SK-N-SH treated with all-trans-retinoic acid at 6 μM for 48 hours (cell line): Measurements from ENCODE around the gene BPIFA2.

ENCODE experiments used
- ATAC-seq: fragments of 200-7000 bp; cut with Tn5 transposase; 3 replicates; pipeline ENCODE4 v1.9.1; 2020; ENCODE audit warnings: mild to moderate bottlenecking, moderate library complexity
- ARNTL ChIP-seq: fragments of 450-650 bp; formaldehyde crosslinking; IDR thresholded peaks from 2 replicates; pipeline ENCODE4 v1.5.0; 2020; ENCODE audit warnings: low read depth, mild to moderate bottlenecking, moderate library complexity, borderline replicate concordance
- BACH2 ChIP-seq: fragments of 250-450 bp; sonication (Bioruptor Pico); IDR thresholded peaks from 2 replicates; pipeline ENCODE4 v1.9.0; 2021; ENCODE audit warnings: mild to moderate bottlenecking, borderline replicate concordance
- CSDC2 ChIP-seq: fragments of 250-450 bp; sonication (Bioruptor Pico); IDR thresholded peaks from 2 replicates; pipeline ENCODE4 v1.5.0; 2020; ENCODE audit warnings: mild to moderate bottlenecking, moderate library complexity
- ESRRG ChIP-seq: fragments of 250-450 bp; sonication (Bioruptor Pico); IDR thresholded peaks from 2 replicates; pipeline ENCODE4 v1.6.1; 2021; ENCODE audit warnings: mild to moderate bottlenecking
- GLIS3 ChIP-seq: fragments of 250-450 bp; sonication (Bioruptor Pico); IDR thresholded peaks from 2 replicates; pipeline ENCODE4 v1.5.0; 2020; ENCODE audit warnings: mild to moderate bottlenecking, moderate library complexity
- ISL1 ChIP-seq: fragments of 250-450 bp; sonication (Bioruptor Pico); IDR thresholded peaks from 2 replicates; pipeline ENCODE4 v2.1.2; 2022; ENCODE audit warnings: mild to moderate bottlenecking, moderate library complexity
- OSR1 ChIP-seq: fragments of 250-450 bp; sonication (Bioruptor Pico); IDR thresholded peaks from 2 replicates; pipeline ENCODE4 v1.8.0; 2022; ENCODE audit warnings: moderate library complexity, mild to moderate bottlenecking, inconsistent platforms
- PPARA ChIP-seq: fragments of 250-450 bp; sonication (Bioruptor Pico); IDR thresholded peaks from 2 replicates; pipeline ENCODE4 v1.5.0; 2020; ENCODE audit warnings: mild to moderate bottlenecking, borderline replicate concordance
- RARB ChIP-seq: fragments of 250-450 bp; sonication (Bioruptor Pico); IDR thresholded peaks from 2 replicates; pipeline ENCODE4 v1.8.0; 2021; ENCODE audit warnings: mild to moderate bottlenecking, moderate library complexity
- SNAI2 ChIP-seq: fragments of 250-450 bp; sonication (Bioruptor Pico); IDR thresholded peaks from 2 replicates; pipeline ENCODE4 v1.5.0; 2020; ENCODE audit warnings: mild to moderate bottlenecking, moderate library complexity
- TCF4 ChIP-seq: fragments of 250-450 bp; sonication (Bioruptor Pico); IDR thresholded peaks from 2 replicates; pipeline ENCODE4 v1.8.0; 2021; ENCODE audit warnings: mild to moderate bottlenecking, moderate library complexity, borderline replicate concordance
- TOX ChIP-seq: fragments of 250-450 bp; sonication (Bioruptor Pico); IDR thresholded peaks from 2 replicates; pipeline ENCODE4 v1.8.0; 2021; ENCODE audit warnings: mild to moderate bottlenecking, moderate library complexity, borderline replicate concordance
- ZC3H10 ChIP-seq: fragments of 250-450 bp; sonication (Bioruptor Pico); IDR thresholded peaks from 2 replicates; pipeline ENCODE4 v1.5.1; 2021; ENCODE audit warnings: mild to moderate bottlenecking, moderate library complexity
- ZFP3 ChIP-seq: fragments of 250-450 bp; sonication (Bioruptor Pico); IDR thresholded peaks from 2 replicates; pipeline ENCODE4 v1.5.0; 2020; ENCODE audit warnings: mild to moderate bottlenecking, moderate library complexity
- ZNF565 ChIP-seq: fragments of 450-650 bp; formaldehyde crosslinking; conservative IDR thresholded peaks from 2 replicates; pipeline ENCODE4 v1.5.0; 2020; ENCODE audit warnings: low read depth, mild to moderate bottlenecking, moderate library complexity
- ZNF70 ChIP-seq: fragments of 450-650 bp; formaldehyde crosslinking; IDR thresholded peaks from 2 replicates; pipeline ENCODE4 v1.5.0; 2020; ENCODE audit warnings: mild to moderate bottlenecking, moderate library complexity
- ZNF8 ChIP-seq: fragments of 450-650 bp; formaldehyde crosslinking; IDR thresholded peaks from 2 replicates; pipeline ENCODE4 v1.5.0; 2020; ENCODE audit warnings: mild to moderate bottlenecking, moderate library complexity
- TF ChIP-seq, protein P1 (sequence below): fragments of 250-450 bp; sonication (Bioruptor Pico); IDR thresholded peaks from 2 replicates; pipeline ENCODE4 v1.5.0; 2020; ENCODE audit warnings: mild to moderate bottlenecking, moderate library complexity
- TF ChIP-seq, protein P2 (sequence below): fragments of 250-450 bp; sonication (Bioruptor Pico); IDR thresholded peaks from 2 replicates; pipeline ENCODE4 v1.8.0; 2020; ENCODE audit warnings: mild to moderate bottlenecking, moderate library complexity, borderline replicate concordance
- TF ChIP-seq, protein P3 (sequence below): fragments of 250-450 bp; sonication (Bioruptor Pico); IDR thresholded peaks from 2 replicates; pipeline ENCODE4 v1.5.1; 2021; ENCODE audit warnings: mild to moderate bottlenecking, moderate library complexity
- TF ChIP-seq, protein P4 (sequence below): fragments of 250-450 bp; sonication (Bioruptor Pico); IDR thresholded peaks from 2 replicates; pipeline ENCODE4 v1.5.1; 2020; ENCODE audit warnings: low read depth, mild to moderate bottlenecking, moderate library complexity

Gene BPIFA2

GRCh38 chr20:33217052-33217451, 49.1 kb downstream of the BPIFA2 start, which contains the start of gene BPIFA3:
TSS of gene BPIFA3 (plus strand) at chr20:33217352. CDS start at chr20:33217537, 185 bp downstream.
- TF ChIP-seq ESRRG (no peak), BACH2 (CRISPR knock-in tag) (no peak), ISL1 (CRISPR knock-in tag) (no peak), TOX (CRISPR knock-in tag) (no peak), GLIS3 (no peak), ZFP3 (no peak), SNAI2 (CRISPR knock-in tag) (no peak), RARB (no peak), ZC3H10 (no peak)
- TF ChIP-seq, protein P1, sequence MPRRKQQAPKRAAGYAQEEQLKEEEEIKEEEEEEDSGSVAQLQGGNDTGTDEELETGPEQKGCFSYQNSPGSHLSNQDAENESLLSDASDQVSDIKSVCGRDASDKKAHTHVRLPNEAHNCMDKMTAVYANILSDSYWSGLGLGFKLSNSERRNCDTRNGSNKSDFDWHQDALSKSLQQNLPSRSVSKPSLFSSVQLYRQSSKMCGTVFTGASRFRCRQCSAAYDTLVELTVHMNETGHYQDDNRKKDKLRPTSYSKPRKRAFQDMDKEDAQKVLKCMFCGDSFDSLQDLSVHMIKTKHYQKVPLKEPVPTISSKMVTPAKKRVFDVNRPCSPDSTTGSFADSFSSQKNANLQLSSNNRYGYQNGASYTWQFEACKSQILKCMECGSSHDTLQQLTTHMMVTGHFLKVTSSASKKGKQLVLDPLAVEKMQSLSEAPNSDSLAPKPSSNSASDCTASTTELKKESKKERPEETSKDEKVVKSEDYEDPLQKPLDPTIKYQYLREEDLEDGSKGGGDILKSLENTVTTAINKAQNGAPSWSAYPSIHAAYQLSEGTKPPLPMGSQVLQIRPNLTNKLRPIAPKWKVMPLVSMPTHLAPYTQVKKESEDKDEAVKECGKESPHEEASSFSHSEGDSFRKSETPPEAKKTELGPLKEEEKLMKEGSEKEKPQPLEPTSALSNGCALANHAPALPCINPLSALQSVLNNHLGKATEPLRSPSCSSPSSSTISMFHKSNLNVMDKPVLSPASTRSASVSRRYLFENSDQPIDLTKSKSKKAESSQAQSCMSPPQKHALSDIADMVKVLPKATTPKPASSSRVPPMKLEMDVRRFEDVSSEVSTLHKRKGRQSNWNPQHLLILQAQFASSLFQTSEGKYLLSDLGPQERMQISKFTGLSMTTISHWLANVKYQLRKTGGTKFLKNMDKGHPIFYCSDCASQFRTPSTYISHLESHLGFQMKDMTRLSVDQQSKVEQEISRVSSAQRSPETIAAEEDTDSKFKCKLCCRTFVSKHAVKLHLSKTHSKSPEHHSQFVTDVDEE, result no peak
- TF ChIP-seq, protein P2, sequence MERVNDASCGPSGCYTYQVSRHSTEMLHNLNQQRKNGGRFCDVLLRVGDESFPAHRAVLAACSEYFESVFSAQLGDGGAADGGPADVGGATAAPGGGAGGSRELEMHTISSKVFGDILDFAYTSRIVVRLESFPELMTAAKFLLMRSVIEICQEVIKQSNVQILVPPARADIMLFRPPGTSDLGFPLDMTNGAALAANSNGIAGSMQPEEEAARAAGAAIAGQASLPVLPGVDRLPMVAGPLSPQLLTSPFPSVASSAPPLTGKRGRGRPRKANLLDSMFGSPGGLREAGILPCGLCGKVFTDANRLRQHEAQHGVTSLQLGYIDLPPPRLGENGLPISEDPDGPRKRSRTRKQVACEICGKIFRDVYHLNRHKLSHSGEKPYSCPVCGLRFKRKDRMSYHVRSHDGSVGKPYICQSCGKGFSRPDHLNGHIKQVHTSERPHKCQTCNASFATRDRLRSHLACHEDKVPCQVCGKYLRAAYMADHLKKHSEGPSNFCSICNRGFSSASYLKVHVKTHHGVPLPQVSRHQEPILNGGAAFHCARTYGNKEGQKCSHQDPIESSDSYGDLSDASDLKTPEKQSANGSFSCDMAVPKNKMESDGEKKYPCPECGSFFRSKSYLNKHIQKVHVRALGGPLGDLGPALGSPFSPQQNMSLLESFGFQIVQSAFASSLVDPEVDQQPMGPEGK, result no peak
- TF ChIP-seq, protein P3, sequence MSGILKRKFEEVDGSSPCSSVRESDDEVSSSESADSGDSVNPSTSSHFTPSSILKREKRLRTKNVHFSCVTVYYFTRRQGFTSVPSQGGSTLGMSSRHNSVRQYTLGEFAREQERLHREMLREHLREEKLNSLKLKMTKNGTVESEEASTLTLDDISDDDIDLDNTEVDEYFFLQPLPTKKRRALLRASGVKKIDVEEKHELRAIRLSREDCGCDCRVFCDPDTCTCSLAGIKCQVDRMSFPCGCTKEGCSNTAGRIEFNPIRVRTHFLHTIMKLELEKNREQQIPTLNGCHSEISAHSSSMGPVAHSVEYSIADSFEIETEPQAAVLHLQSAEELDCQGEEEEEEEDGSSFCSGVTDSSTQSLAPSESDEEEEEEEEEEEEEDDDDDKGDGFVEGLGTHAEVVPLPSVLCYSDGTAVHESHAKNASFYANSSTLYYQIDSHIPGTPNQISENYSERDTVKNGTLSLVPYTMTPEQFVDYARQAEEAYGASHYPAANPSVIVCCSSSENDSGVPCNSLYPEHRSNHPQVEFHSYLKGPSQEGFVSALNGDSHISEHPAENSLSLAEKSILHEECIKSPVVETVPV, result no peak
- TF ChIP-seq, protein P4, sequence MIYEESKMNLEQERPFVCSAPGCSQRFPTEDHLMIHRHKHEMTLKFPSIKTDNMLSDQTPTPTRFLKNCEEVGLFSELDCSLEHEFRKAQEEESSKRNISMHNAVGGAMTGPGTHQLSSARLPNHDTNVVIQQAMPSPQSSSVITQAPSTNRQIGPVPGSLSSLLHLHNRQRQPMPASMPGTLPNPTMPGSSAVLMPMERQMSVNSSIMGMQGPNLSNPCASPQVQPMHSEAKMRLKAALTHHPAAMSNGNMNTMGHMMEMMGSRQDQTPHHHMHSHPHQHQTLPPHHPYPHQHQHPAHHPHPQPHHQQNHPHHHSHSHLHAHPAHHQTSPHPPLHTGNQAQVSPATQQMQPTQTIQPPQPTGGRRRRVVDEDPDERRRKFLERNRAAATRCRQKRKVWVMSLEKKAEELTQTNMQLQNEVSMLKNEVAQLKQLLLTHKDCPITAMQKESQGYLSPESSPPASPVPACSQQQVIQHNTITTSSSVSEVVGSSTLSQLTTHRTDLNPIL (CRISPR knock-in tag), result no peak
- TF ChIP-seq, all 23 proteins: peak for 0
- no peak for ATAC-seq

GRCh38 chr20:33224399-33224798, 56.4 kb downstream of the BPIFA2 start:
- TF ChIP-seq, protein P2, result no peak
- TF ChIP-seq TCF4 (CRISPR knock-in tag) (no peak), ZNF70 (CRISPR knock-in tag) (no peak), RARB (no peak), ARNTL (CRISPR knock-in tag) (no peak), ESRRG (no peak), OSR1 (CRISPR knock-in tag) (no peak), ZFP3 (no peak), BACH2 (CRISPR knock-in tag) (no peak), SNAI2 (CRISPR knock-in tag) (no peak)
- ATAC-seq, result no peak

- no peak for ATAC-seq
- TF ChIP-seq BACH2 (CRISPR knock-in tag), result no peak
- no peak for TF ChIP-seq OSR1 (CRISPR knock-in tag)
- TF ChIP-seq CSDC2 (CRISPR knock-in tag), result no peak
- TF ChIP-seq ZNF565 (CRISPR knock-in tag), result no peak
- no peak for TF ChIP-seq ISL1 (CRISPR knock-in tag)
- TF ChIP-seq, protein P1, result no peak
- TF ChIP-seq ZNF8 (CRISPR knock-in tag), result no peak
- TF ChIP-seq PPARA (CRISPR knock-in tag), result no peak
- TF ChIP-seq TOX (CRISPR knock-in tag), result no peak
- no peak for TF ChIP-seq TCF4 (CRISPR knock-in tag)
- TF ChIP-seq, protein P3, result no peak
- TF ChIP-seq ARNTL (CRISPR knock-in tag), result no peak
- no peak for TF ChIP-seq ZFP3
- TF ChIP-seq ESRRG, result no peak
- no peak for TF ChIP-seq RARB
- TF ChIP-seq SNAI2 (CRISPR knock-in tag), result no peak
These were observed 61.9 kb downstream of the BPIFA2 start for GRCh38 chr20:33229843-33230242.
